HUDEP-2 (cell line): ENCODE results near the gene SLC10A7.

Experiments used
- DNase-seq, 76 experiments: peaks; one replicate each; lab custom pipeline; 2025; ENCODE audit not compliant: unreplicated experiment in 76 of 76; lab: John Stamatoyannopoulos, UW

The SLC10A7 gene

DNA sequence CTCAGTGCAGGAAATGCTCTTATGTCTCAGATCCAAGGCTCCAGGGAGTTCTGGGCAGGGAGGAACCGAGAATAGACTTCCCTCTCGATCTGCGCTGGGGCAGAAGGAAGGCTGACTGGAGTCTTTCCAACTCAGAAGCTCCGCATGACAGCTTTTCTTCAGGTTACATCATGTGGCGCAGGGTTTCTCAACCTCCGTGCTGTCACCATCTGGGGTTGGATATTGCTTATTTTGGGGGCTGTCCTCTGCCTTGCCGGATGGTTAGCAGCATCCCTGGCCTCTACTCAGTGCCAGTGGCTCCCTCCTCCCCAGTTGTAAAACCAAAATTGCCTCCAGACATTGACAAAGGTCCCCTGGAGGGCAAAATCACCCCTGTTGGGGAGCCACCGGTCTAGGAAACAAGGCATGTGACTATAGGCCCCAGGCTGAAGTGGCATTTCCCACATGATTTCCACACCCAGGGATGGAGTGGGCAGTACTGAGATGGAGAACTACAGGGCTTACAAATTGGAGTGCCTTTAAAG, 286.0 kb downstream of the SLC10A7 start:
- DNase-seq, result no peak

DNA sequence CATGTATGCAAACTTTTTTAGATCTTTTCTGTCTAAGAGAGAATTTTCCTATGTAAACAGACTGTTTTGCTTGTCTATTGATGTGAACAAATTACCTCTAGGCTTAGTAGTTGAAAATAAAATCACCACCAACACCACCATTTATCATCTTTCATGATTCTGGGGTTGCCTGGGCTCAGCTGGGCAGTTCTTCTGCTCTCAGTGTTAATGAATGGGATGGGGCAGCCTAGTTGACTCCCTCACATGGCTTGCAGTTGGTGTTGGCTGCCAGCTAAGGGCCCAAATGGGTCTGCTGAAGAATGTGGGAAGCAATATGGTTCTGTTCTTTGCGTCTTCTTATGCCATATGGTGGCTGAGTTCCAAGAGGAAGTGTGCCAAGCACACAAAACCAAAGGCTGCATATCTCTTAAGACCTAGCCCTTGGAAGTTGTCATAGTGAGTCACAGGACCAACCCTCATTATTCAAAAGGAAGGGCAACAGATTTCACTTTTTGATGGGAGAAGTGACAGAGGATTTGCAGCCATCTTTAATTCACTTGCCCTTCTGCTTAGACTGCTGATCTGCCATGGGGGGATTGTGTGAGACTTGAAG, 289.5 kb downstream of the SLC10A7 start:
- no peak for DNase-seq

- DNase-seq, result no peak
These were observed 292.3 kb downstream of the SLC10A7 start for GRCh38 chr4:146229406-146229805.

DNA sequence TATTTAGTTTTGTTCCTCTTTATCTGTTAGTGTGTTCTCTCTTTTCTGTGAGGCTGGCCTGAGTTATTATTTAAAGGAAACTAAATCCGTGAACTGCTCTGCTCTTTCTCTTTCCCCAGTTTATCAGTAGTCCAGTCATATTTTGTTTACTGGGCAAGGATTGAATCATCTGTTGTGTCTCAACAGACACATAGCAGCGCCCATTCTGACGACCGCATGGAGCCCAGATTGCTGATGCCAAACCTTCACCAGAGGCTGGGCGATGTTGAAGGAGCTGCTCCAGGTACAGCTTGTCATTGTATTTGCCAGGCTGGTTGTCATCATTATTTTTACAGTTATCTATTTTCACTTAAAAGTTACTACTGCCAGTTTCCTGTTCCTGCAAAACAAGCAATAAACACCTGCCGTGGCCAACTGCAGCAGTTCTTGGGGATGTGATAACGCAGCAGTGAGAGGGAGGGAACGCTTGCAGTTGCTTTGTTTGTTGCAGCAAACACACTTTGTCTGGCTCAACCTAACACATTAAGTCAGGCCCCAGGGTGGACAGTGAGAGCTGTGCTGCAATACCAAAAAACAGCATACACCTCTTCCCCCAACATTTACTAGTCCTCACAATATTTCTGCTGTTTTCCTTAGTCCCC, 297.3 kb downstream of the SLC10A7 start:
- DNase-seq, result no peak

DNA sequence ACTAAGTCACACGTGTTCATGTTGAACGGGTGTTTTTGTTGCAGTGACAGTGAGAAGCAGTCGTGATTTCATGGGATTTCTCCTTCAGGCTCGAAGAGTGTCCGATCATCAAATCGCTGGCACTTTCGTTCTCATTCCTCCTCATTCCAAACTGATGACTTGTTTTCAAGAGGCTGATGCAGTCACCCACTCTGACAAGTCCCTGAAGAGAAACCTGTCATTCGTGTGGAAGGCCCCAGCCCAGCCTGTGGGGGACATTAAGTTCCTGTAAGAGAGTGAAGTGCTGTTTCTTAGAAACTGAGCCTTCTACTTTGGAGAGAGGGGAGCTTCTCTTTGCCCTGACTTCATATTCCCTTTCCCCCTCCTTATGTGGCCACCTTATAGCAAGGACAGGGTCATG, 299.4 kb downstream of the SLC10A7 start:
- no peak for DNase-seq

GRCh38 chr4:146214238-146214637, 307.5 kb downstream of the SLC10A7 start, which contains the start of gene REELD1:
Gene REELD1 (plus strand): TSS chr4:146214538. CDS start chr4:146216953, 2,415 bp downstream.
- DNase-seq, result no peak

DNA sequence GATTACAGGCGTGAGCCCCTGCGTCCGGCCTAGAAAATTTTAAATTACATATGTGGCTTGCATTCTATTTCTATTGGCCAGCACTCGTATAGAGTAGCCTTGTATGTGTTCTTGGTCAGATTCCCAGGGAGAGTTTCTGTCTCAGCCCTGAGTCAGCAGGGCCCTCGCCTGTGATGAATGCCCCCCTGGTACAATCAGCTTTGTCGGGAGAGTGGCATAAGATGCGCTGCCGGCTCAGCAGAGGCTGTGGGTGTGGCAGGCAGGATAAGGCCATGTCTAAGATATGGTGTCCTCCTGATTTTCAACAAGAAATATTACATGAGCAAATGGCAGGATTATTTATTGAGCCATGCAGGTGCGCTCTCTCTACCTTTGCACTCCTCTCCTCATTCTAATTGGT, 309.0 kb downstream of the SLC10A7 start:
- no peak for DNase-seq

DNA sequence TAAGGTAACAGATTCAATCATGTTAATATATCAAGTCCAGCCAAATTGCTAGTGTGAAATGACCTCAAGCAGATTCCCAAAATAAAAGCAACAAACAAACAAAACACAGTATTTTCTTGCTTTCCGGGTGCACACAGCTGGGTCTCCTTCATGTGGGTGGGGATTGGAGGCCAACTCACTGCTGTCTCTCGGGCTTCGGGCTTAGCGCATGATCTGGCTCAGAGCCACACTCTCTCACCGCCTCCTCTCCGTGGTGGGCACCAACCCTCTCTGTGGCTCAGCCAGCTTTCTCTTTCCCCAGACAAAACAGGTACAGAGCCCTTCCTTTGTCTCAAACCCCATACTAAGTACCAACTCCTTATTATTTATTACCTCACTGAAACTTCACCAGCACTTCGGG, 310.3 kb downstream of the SLC10A7 start:
- no peak for DNase-seq

GRCh38 chr4:146210890-146211289, 310.9 kb downstream of the SLC10A7 start:
- DNase-seq, result no peak

GRCh38 chr4:146207410-146207809, 314.3 kb downstream of the SLC10A7 start:
- DNase-seq, result no peak
